LoVo (cell line): Measurements from ENCODE around the gene ZNF408.
"Not testable (repeated sequence)": the region's sequence is repeated elsewhere in the genome, so short reads cannot be mapped to it uniquely, and the experiment has no call there.

Experiments
- DNase-seq: peaks from one replicate; pipeline ENCODE4 v3.0.0-alpha.2; 2016; ENCODE audit warnings: low spot score

ZNF408 gene

DNA sequence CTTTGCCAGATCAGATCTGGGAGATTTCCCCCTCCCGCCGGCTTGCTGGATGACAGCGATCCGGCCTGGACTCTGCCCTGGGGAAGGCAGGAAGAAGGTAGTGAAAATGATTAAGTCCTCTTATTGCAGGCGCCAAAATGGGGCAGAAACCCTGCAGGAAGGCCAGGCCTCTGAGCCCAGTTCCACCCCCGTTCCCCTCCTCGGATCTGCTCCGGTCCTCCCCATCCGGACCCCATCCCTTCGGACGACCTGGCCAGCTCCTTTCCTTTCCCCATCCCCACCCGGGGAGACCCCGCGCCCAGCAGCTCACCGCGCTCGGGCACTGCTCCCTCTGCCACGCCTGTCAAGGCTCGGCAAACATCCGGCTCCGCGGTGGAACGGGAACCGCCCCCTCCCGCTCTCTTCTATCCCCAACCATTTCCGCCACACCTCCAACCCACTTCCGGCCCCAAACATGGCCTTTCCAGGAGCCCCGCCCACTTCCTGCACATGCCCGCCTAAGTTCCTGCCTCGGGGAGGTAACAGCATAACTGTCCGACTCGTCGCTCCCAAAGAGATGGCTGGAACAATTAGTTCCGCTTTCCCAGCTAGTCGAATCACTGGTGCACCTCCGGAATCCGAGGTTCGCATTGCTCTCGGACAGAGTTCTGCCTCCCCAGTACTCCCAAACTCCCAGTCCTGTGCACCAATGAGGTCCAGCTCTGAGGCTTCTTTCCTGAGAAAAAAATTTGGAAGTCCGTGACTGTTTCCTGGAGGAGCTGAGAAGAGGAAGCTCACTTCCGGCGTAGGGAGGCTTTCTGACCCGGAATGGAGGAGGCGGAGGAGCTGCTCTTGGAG lies at the start of gene ZNF408, which contains the start of gene ARHGAP1:
ZNF408 (plus strand) TSS at position 791 of the 837 bp plus-strand sequence; CDS start at position 808, 17 bp downstream.
ARHGAP1 (minus strand) TSS at position 379 of the 837 bp plus-strand sequence. CDS start 4,512 bp downstream, outside the sequence.
- DNase-seq, result peak; percentile 98

DNA sequence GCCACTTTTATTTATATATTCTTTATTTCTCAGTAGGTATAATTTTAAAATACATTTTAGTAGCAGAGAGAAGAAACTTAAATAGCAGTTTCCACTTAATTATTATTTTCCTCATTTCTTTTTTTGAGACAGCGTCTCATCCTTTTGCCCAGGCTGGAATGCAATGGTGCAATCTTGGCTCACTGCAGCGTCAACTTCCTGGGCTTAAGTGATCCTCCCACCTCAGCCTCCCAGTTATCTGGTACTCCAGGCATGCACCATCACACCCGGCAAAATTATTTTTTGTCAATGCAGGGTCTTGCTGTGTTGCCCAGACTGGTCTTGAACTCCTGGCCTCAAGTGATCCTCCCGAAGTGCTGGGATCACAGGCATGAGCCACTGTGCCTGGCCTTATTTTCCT lies 45.2 kb upstream of the ZNF408 start:
- DNase-seq, result no peak

DNA sequence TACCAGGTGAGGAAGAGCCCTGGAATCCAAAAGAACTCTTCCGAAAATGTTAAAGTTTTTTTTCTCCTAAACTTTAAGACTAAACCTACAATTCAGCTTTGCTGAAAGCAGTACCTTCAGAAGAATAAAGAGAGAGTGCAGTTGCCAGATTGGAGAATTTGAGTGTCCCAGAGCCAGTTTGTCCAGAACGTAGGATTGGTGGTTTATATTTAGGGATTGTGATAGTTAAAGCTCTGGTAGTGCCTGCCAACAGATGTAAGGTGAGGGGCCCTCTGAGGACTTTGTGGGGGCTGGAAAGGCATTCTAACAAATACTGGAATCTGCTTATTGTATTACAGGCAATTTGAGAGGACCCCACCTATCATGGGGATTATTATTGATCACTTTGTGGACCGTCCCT lies 43.6 kb upstream of the ZNF408 start:
- DNase-seq, result no peak

DNA sequence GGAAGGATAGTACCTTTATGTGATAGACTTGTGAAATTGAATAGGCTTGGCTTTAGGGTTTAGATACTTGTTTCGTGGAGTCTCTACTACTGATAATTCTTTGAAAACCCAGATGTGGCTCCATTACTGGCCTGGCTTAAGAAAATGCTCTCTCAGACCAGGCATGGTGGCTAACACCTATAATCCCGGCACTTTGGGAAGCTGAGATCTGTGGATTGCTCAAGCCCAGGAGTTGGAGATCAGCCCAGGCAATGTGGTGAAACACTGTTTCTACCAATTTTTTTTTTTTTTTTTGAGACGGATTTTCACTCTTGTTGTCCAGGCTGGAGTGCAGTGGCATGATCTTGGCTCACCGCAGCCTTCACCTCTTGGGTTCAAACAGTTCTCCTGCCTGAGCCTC lies 42.6 kb upstream of the ZNF408 start:
- DNase-seq, result no peak

DNA sequence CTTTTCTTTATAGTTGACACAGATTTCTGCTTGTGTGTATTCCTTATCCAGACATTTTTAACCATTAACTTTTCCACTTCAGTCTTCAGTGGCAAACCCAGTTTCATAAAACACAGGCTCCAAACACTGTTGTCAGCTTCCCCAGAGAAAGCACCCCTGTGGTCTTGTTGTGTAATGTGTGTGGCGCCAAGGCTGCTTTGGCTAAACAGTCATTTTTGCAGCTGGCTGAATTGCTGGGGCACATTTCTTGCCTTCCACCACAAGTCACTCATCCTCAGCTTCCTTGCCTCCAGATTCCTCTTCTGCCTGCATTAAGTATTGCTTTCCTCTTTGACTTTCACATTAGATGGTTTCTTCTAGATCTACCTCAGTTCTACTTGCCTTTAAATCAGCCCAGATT lies 40.9 kb upstream of the ZNF408 start:
- no peak for DNase-seq

DNA sequence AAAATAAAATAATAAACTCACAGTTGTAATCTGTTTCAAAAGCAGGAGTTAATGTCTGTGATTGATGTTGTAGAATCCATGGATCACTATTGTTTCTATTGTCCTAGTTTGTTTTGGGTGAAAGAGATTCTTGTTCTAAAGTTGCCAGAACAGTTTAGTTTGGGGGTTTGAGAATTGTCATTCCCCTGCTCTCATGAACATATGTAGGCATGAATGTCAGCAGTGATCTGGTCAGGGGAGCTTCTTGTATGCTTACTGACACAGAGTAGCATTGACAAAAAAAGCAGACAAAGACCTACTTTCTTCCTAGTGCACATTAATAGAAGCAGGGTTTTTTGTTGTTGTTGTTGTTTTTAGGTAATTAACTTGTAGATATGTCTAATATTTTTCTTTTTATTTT lies 39.0 kb upstream of the ZNF408 start:
- DNase-seq, result no peak

DNA sequence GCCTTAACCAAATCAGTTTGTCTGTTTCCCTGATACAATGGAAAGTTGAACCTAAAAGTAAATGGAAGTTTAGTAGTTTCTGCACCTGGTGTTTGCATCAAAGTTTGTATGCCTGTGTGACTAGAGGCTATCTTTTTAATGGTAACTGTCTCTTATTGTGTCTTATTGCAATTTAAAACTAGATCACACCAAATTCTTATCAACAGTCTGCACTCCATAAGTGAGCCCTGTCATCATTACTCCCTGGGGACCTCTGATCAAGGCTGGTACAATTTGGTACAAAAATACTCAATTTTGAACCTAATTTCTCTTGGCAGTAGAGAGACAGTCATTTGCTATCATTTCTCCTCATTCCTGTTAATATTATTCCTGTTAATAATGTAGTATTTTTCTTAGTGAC lies 38.5 kb upstream of the ZNF408 start:
- DNase-seq, result no peak

DNA sequence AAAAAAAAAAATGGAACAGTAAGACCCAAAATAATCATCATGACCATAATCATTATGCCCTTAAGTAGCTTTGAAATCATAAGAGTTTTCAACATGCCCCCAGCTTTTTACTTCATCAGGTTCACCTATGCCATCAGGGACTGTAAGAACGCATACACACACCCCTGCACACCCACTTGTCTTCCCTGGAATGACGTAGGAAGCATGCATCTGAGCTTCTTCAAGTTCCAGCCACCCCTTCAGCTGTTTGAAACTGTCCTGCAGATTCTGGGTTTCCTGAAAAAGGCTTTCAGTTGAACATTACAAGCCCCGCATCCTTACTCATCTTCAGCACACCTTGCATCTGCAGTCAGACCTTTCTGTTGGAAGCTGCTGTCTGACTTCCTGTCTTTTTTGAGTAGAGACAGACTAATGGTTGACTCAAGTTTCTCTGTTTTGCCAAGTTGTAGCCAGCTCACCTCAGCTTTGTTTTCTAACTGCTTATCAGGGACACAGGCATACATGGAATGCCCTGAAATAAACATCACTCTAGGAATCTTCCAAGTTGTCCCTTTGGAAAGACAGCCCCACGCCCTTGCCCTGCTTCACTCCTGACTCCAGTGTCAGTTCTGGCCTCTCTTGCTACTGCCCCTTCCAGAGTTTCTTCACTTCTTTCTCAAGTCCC lies 37.4 kb upstream of the ZNF408 start:
- no peak for DNase-seq

DNA sequence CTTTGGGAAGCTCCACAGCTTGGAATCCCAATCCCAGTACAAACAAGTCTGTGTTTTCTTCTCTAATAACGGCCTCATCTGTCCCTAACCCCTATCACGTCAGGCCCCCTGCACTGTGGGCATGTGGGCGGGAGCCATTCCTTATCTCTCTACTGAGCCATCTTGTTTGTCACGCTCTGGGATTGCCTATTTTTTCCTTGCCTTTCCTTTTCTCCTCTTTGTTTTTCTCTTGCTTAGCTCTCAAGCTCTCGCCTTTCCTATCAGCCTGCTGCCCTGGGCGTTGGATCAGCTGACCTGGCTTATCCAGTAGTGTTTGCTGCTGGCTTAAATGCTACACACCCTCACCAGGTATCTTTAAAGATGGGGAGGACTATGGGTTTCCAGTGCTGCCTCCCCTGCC lies 36.2 kb upstream of the ZNF408 start:
- no peak for DNase-seq

DNA sequence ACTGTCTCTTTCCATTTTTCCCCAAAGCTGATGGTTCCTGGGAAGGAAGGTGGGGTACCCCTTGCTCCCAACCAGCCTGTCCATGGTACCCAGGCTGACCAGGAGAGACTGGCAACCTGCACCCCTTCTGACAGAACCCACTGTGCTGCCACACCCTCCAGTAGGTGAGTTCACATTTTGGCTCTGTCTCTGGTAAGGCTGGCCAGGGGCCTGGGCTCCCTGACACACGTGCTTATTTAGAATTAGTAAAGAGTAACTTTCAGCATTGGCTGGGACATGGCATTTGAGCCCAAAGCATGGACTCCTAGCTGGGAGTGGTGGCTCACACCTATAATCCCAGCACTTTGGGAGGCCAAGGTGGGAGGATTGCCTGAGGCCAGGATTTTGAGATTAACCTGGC lies 35.5 kb upstream of the ZNF408 start:
- DNase-seq, result no peak

DNA sequence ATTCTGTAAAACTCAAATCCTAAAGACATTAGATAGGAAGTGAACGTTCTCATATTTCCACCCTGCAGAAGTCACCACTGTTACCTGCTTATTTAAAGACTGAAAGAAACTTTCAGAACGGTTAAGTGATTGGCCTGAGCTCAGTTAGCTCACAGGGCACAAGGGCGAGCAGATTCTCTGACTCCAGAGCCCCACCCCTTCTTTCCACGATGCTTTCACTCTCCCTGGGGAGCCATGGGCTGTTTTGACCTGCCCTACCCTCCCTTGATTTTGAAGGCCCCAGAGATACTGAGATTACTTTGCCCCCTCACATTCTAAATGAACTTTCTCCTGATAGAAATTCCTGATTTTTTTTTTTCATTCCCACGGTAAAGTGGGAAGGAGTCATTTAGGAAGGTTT lies 34.3 kb upstream of the ZNF408 start:
- DNase-seq, result no peak

DNA sequence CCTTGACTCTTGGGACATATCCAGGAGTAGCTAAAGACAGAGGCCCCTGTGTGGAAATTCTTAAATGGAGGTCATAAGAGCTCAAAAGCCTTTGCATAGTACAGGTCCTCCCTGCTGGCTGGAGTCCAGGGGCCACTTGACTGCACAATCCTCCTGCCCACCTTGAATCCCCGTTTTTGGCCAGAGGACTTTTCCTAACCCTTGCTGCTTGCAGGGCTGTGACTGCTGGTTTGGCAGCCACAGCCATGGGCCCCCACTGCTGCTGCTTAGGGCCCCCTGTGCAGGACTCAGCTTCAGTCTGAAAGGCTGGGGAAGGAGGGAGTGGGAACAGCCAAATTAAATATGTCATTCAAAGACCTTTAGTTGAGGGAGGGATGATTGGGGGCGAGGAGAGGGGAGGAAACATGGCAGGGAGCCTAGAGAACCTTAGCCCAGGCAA lies 33.8 kb upstream of the ZNF408 start:
- DNase-seq, result no peak

DNA sequence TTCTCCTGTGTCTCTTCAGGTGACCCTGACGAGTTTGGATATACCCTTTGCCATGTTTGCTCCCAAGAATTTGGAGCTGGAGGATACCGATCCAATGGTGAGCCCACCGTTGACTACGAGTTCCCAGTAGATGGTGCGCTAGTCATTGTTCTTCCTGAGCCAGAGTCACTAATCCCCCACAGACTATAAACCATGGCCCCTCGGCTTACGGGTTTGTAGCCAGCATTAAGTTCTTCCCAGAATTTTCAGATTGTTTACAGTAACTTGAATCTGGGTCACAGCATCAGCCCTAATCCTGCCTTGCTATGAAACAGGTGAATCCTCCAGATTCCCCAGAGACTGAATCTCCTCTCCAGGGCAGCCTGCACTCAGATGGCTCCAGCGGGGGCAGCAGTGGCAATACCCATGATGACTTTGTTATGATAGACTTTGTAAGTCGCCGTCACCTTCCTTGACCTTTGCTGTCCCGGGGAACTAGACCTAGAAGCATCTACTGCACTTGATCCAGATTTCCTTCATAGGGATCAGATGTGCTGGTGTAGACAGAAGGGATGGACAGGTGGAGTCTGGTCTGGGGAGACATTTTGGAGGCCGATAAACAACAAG lies 32.2 kb upstream of the ZNF408 start:
- DNase-seq, result no peak

DNA sequence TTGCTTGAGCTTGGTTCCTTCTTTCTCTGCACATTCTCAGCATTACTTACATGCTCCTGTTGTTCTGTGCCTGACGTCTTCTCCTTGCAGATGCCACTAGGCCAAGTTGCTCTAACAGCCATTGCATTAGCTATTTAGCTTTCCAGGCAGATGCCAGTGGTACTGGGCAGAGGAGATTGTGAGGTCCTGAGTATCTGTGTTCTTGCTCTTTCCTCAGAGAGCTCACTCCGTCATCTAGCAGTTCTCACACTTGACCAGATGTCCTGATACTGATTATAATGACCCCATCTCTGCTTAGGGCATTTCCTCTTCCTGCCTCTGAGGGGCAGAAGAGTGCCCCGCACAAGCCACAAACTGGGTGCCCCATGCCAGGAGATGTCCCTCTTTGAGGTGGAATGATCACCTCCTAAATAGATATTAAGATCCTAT lies 31.1 kb upstream of the ZNF408 start:
- no peak for DNase-seq

DNA sequence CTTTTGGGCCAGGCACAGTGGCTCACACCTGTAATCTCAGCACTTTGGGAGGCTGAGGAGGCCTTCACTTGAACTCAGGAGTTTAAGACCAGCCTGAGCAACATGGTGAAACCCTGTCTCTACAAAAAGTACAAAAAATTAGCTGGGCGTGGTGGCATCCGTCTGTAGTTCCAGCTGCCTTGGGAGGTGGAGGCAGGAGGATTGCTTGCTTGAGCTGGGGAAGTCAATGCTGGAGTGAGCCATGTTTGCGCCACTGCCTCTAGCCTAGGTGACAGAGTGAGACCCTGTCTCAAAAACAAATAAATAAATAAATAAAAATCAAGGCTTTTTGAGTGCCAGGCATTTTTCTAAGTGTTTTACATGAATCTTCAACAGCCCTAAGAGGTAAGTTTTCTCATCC lies 30.3 kb upstream of the ZNF408 start:
- not testable (repeated sequence) for DNase-seq

DNA sequence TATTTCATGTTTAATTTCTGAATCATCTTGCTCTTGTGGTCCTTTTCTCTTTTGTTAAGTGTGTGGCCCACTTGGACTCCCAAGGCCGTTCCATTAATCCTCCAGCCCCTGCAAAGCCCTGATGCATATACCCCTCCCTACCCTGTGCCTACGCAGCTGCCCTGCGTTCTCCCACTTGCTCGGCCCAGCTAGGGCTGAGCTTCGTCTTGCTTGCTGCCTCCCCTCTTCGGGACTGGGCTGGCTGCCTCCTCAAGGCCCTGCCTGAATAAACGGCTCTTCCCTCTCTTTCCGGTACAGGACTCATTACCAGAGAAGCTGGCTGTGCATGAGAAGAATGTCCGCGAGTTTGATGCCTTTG lies 28.9 kb upstream of the ZNF408 start:
- no peak for DNase-seq

DNA sequence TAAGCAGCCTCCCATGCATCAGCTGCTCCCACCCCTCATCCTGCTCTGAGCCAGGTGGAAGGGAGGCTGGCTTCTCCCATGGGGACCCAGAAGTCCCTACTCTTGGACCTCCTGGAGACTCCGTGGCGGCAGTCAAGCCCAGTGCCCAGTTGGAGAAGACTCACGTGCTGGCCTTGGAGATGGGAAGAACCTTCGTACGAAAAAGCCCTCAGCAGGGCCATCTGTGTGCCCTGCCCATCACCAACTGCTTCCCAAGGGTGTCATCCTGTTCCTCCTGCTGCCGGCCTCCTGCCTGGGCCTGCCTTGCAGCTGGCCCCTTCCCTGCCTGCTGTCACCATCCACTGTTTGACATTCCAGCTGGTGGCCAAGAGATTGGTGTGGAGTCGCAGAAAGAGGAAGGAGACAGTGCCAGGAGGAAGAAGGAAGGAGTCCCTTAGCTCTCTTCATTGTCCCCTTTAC lies 28.4 kb upstream of the ZNF408 start:
- DNase-seq, result no peak

DNA sequence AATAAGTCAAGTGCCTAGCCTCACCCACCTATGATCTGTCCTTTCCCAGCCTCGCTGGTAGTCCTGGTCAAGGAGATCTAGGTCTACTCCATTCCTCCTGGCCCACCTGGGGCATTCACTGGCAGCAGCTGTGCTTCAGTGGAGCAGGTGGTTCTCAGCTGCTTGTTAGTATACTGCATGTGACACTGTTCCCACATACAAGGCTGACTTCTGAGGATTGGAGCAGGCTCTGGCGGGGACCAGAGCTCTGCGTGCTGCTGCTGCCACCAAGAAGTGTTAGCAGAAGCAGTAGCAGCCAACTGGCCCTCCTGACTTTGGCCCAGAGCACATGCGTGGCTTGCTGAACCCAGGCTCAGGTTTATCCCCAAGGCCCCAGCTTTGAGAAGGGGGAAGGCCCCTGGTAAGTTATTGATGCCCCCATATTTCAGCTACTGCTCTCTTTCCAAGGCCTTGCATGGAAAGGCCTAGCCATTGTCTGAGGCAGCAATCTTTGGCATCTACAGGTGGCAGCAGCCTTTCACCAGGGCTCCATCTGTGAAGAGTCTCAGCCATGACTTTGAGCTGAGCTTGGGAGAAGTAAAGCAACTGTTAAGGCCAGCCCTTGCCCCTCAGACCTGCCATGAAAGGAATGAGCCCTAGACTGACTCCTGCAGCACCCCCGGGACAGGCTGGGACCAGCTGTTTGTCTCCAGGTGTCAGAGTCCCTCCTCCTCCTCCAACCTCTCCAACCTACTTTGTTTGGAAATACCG lies 26.9 kb upstream of the ZNF408 start:
- no peak for DNase-seq

DNA sequence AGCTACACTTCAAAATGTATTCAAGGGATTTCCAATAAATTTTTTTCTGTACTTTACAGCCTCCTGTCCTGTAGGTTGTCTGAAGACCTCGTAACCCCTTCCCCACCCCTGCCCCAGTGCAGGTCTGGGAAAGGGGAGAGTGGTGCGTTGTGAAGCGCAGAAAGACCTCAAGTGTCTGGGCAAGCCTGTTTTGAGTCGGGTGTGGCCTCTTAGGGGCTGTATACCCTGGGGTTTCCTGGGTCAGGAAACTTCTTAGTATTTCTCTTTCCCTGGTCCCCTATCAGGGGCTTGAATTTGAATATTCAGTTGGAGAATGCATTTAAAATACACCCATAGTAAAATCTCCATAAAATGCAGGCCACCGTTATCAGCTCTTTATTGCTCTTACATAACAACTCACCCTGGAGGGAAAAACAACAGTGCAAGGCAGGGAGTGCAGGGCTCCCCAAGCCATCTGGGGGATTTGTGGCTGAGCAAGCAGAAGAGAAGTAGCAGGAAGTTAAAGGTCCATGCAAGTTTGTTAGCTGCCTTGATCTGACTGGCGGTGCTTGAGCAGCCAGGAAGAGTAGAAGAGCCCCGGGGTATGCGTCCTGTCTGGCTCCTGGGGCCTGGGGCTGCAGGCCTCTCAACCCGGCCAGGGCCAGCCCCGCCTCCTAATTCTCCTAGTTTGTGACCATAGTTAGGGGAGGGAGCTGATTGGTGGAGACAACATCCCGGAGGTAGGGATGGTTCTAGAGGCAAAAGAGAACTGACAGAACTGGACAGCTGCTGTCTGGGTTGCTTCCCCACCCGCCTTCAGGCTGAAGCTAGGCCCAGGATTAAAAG lies 26.2 kb upstream of the ZNF408 start:
- DNase-seq, result no peak

DNA sequence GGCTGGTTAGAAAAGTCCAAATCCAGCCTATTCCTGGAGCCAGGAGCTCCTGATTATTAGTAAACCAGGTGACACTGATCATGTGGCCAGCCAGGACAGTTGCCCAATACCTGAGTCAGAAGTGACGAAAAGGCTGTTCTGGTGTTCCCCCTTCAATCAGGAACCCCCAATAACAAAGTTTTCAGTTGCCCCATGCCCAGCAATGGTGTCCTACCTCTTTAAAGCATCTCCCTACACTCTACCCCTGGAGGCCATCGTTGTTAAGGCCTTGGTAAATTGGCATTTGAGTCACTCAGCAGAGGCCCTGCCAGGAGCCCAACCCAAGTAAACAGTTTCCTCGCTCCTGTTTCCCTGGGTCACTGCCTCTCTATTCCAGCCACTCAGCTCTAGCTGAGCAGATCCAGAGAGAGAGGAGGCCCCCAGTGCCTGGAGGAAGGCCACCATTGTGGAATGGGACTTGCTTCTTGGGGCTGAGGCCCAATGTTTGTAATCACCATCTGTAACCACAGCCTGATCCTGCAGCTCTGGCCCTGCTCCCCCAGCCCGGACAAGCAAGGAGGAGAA lies 25.5 kb upstream of the ZNF408 start:
- DNase-seq, result no peak

DNA sequence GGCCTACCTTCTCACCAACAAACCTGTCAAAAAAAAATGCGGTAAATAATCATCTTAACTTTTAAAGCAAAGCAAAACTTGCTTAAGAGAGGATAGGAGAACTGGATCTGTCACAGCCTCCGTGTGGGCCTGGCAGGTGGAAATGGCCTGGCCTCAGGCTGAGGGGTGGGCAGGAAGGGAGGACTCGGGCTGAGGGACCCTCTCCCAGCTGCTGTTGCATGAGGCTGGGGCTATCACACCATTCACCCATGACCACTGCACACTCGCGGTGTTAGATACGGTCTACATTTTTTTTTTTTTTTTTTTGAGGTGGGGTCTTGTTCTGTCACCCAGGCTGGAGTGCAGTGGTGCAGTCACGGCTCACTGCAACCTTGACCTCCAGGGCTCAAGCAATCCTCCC lies 24.9 kb upstream of the ZNF408 start:
- DNase-seq, result no peak
